Measurements from ENCODE around the gene MTR.

- TF ChIP-seq CTCF (IDR thresholded peaks at IDR 0.05 in 8 of 11, conservative IDR thresholded peaks at IDR 0.05 in 3 of 11) (no peak), POLR2A (IDR thresholded peaks at IDR 0.05) (no peak), POLR2AphosphoS5 (IDR thresholded peaks at IDR 0.05) (no peak)
Observed at GRCh38 chr1:236948996-236949395, 153.9 kb downstream of the MTR start.
